Esophagus squamous epithelium (tissue), 4 donors: ENCODE results near the gene SH2B2.

Experiments used
- POLR2A ChIP-seq, 4 donors: fragments of 450-650 bp; IDR thresholded peaks; one replicate each; pipeline ENCODE4 v1.6.1; 2017; ENCODE audit warnings: antibody characterized with exemption in 4 of 4, mild to moderate bottlenecking in 4 of 4, moderate library complexity in 3 of 4
- TF ChIP-seq, protein P1 (sequence below), 6 experiments: fragments of 450-650 bp in 4 of 6; fragments of 200-600 bp in 2 of 6; sonication (generic) in 2 of 6; IDR thresholded peaks; one replicate each; pipeline ENCODE4 v1.5.1; 2016 to 2019; ENCODE audit warnings: antibody characterized with exemption in 6 of 6, mild to moderate bottlenecking in 4 of 6, moderate library complexity in 4 of 6

DNA sequence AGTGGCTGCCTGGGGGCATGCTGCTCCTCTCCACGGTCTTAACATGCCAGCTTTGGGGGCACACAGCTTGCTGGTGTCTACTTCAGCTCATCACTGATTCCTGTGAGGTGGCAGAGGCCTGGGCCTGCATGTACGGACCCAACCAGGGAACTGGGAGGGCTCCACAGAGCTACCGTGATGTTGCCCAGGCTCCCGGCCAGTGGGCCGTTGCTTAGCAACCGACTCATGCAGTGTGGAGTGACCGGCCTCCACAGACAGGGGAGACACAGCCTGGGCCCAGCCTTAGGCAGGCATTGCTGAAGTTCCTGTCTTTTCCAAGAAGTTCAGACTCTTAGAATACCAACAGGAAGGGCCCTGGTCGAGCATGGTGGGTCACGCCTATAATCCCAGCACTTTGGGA is 25.8 kb upstream of the SH2B2 start:
- TF ChIP-seq POLR2A (IDR thresholded peaks at IDR 0.05): no peak
- TF ChIP-seq, protein P1, sequence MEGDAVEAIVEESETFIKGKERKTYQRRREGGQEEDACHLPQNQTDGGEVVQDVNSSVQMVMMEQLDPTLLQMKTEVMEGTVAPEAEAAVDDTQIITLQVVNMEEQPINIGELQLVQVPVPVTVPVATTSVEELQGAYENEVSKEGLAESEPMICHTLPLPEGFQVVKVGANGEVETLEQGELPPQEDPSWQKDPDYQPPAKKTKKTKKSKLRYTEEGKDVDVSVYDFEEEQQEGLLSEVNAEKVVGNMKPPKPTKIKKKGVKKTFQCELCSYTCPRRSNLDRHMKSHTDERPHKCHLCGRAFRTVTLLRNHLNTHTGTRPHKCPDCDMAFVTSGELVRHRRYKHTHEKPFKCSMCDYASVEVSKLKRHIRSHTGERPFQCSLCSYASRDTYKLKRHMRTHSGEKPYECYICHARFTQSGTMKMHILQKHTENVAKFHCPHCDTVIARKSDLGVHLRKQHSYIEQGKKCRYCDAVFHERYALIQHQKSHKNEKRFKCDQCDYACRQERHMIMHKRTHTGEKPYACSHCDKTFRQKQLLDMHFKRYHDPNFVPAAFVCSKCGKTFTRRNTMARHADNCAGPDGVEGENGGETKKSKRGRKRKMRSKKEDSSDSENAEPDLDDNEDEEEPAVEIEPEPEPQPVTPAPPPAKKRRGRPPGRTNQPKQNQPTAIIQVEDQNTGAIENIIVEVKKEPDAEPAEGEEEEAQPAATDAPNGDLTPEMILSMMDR (IDR thresholded peaks at IDR 0.05): no peak
